ENCODE results near the gene SLCO1B3.
"Not testable (repeated sequence)": the region's sequence is repeated elsewhere in the genome, so short reads cannot be mapped to it uniquely, and the experiment has no call there.

SLCO1B3 gene, protein sequence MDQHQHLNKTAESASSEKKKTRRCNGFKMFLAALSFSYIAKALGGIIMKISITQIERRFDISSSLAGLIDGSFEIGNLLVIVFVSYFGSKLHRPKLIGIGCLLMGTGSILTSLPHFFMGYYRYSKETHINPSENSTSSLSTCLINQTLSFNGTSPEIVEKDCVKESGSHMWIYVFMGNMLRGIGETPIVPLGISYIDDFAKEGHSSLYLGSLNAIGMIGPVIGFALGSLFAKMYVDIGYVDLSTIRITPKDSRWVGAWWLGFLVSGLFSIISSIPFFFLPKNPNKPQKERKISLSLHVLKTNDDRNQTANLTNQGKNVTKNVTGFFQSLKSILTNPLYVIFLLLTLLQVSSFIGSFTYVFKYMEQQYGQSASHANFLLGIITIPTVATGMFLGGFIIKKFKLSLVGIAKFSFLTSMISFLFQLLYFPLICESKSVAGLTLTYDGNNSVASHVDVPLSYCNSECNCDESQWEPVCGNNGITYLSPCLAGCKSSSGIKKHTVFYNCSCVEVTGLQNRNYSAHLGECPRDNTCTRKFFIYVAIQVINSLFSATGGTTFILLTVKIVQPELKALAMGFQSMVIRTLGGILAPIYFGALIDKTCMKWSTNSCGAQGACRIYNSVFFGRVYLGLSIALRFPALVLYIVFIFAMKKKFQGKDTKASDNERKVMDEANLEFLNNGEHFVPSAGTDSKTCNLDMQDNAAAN

DNA sequence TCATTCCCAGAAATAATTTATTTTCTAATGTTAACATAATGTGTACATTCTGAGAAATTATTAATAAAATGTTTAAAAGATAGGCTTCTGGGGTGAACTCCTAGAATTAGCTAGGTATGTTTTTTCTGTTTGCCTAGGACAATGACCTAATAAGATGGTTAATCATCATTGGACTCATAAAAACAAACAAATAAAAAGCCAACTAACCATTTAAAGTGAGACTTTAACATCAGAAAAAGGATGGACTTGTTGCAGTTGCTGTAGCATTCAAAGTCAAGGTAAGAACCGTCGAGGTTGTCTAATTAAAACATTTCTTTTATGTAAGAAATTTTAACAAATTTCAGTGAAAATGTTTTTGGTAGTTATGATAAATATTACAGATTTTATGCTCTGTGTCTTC, at the start of gene SLCO1B3:
SLCO1B3 (plus strand) TSS at position 219 of the 400 bp plus-strand sequence. CDS start 5,034 bp downstream, outside the sequence.
- no peak for DNase-seq (ENCODE audit: low read depth)

DNA sequence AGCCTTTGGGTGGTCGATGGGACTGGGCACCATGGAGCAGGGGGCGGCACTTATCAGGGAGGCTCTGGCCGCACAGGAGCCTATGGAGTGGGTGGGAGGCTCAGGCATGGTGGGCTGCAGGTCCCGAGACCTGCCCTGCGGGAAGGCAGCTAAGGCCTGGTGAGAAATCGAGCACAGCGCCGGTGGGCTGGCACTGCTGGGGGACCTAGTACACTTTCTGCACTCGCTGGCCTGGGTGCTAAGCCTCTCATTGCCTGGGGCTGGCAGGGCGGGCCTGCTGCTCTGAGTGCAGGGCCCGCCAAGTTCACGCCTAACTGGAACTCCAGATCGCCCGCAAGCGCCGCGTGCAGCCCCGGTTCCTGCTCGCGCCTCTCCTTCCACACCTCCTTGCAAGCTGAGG, 33.1 kb upstream of the SLCO1B3 start:
- DNase-seq (ENCODE audit: low read depth): no peak

DNA sequence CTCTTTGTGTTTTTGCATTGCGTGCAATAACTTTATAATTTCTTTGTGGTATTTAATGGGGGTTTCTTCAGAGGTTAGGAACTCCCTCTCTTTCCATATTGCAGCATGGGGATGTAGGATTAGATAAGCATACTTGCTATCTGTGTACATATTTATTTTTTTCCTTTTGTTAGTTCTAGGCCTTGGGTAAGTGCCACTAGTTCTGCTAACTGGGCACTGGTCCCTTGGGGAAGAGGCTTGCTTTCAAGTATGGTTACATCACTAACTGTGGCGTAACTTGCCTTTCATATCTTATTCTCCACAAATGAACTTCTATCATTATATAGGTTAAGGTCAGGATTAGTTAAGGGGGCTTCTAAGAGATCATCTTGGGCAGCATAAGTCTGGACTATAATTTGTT, 31.5 kb upstream of the SLCO1B3 start:
- no peak for DNase-seq (ENCODE audit: low read depth)

DNA sequence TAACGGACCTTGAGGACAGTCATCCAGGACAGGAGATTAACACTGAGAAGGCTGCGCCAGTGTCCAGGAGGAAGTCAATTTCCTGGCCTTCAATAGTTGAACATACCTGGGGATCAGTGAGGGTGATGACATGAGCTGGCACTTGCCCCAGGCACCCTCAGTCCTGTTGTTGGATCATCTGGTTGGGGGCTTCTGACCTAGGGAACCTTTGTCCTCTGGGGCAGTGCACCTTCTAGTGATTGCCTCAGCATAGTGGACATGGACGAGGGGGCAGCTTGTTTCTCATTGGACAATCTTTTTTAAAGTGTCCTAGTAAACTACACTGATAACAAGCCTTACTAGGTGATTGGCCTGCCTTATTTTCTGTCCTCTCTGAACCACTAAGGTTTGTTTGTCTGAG, 30.5 kb upstream of the SLCO1B3 start:
- not testable (repeated sequence) for DNase-seq (ENCODE audit: low read depth)

DNA sequence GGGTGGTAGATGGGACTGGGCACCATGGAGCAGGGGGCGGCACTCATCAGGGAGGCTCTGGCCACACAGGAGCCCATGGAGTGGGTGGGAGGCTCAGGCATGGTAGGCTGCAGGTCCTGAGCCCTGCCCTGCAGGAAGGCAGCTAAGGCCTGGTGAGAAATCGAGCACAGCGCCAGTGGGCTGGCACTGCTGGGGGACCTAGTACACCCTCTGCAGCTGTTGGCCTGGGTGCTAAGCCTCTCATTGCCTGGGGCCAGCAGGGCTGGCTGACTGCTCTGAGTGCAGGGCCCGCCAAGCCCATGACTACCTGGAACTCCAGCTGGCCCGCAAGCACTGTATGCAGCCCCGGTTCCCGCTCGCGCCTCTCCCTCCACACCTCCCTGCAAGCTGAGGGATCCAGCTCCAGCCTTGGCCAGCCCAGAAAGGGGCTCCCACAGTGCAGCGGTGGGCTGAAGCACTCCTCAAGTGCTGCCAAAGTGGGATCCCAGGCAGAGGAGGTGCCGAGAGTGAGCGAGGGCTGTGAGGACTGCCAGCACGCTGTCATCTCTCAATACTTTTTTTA, 26.6 kb upstream of the SLCO1B3 start:
- not testable (repeated sequence) for DNase-seq (ENCODE audit: low read depth)

DNA sequence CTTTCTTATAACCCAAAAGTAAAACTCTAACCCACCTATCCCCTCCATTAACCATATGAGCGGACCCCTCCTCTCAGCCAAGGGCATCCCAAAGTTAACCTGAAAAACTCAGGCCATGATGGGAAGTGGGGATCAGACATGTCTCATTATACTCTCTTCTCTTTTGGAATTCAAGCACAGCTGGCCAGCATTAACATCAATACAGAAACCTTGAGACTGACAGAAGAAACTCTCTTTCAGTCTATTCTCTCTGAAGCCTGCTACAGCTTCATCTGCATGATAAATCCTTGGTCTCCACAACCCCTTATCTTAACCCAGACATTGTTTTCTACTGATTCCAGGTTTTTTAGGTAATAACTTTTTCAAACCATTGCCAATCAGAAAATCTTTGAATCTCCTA, 17.5 kb upstream of the SLCO1B3 start:
- DNase-seq (ENCODE audit: low read depth): no peak

DNA sequence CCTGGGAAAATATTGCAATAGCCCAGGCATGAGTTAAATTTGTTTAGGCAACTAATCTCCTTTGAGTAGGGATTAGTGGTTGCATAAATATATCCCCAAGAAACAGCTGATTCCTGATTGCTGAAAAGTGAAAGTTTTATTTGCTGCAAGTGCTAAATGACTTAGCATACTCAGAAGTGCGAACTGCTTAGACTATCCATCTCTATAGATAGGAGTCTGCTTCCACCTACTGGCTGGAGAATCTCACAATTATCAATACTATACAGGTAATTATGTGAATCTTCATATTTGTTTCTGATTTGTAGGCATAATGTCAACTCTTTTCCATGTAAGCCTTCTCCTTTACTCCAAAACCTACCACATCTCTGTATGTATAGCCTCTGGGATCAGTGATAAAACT, 12.0 kb upstream of the SLCO1B3 start:
- no peak for DNase-seq (ENCODE audit: low read depth)

DNA sequence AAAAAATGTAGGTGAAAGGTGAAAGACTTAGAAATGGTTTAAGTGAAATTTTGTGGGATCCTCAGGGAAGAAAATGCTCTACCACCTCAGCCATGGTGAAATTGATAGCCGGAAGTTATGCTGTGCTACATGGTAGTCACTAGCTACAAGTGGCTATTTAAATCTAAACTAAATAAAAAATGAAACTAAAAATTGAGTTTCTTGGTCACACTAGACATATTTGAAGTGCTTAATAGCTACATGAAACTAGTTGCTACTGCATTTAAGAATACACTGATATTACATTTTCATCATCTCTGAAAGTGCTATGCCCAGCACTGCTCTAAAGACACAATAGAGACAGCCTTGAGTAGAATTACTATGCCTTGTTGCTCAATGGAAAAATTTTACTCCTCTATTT, 10.3 kb upstream of the SLCO1B3 start:
- no peak for DNase-seq (ENCODE audit: low read depth)

DNA sequence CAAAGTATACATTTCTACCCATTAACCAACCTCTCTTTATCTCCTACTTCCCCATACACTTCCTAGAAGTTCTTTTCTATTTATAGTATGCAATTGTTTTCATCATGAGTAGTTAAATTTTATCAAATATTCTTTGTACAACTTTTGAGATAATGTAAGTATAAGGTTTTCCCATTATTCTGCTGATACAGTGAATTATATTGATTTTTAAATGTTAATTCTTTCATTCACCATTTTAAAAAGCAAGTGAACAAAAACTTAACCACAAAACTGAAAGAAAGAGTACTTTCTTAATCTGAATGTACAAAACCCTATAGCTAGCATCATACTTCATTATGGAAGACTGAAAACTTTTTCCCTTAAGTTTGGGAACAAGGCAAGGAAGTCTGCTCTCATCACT, 9.5 kb upstream of the SLCO1B3 start:
- no peak for DNase-seq (ENCODE audit: low read depth)

DNA sequence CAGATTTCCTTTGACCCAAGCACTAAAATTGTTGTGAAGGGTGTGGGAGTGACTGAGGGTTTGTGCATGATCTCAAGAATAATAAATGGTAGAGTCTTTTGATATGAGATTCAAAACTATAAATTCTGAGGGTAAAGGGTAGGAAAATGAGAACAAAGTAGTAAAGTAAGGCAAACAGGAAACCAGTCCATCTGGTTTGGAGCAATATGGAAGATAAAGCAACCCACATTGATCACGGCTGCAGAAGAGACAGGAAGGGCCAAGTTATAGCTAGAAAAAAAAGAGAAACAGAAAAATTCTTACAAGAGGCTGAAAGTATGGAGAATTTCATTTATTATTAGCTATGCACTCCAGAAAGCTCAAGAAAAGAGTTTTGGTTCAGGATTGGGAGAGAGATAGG, 4.6 kb upstream of the SLCO1B3 start:
- no peak for DNase-seq (ENCODE audit: low read depth)

DNA sequence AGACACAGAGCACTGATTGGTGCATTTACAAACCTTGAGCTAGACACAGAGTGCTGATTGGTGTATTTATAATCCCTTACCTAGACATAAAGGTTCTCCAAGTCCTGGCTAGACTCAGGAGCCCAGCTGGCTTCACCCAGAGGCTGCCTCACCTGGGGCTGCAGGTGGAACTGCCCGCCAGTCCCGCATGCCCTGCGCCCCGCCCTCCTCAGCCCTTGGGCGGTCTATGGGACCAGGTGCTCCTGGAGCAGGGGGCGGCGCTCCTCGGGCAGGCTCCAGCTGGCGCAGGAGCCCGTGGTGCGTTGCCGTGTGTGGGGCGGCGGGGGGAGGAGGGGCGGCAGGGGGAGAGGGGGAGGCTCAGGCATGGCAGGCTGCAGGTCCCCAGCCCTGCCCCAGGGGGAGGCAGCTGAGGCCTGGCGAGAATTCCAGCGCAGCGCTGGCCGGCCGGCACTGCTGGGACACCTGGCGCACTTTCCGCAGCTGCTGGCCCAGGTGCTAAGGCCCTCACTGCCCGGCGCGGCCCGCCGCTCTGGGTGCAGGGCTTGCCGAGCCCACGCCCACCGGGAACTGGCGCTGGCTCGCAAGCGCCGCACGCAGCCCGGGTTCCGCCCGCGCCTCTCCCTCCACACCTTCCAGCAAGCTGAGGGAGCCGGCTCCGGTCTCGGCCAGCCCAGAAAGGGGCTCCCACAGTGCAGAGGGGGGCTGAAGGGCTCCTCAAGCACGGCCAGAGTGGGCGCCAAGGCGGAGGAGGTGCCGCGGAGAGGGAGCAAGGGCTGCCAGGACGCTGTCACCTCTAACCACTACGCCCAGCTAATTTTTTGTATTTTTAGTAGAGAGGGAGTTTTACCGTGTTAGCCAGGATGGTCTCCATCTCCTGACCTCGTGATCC, 3.1 kb upstream of the SLCO1B3 start:
- no peak for DNase-seq (ENCODE audit: low read depth)

DNA sequence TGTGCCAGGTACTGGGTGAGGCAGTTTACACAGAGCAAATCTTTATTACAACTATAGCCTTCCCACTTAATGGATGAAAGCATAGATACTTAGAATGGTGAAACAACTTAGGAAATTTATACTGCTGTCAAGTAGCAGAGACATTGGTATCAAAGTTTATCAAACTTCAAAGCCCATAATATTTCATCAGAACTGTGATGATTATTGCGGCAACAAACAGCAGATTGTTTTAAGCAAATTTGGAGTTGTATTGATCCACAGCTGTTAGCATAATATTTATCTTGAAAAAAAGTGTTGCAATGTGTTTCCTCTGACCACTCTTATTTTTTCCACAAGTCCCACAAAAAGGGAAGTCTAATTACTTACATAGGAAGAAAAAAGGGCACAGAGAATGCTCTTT, 2.0 kb upstream of the SLCO1B3 start:
- no peak for DNase-seq (ENCODE audit: low read depth)

DNA sequence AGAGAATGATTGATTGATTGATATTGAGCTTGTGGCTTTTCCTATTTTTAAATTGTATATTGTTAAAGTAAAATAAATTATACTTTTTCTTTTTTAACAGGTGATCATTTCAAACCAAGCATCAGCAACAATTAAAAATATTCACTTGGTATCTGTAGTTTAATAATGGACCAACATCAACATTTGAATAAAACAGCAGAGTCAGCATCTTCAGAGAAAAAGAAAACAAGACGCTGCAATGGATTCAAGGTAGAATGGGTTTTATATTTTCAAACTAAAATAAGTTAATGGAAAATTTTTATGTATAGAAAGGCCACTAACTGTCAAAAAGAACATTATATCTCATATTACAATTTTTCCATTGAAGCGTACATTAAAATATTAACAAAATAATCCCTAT, 5.1 kb downstream of the SLCO1B3 start:
- DNase-seq (ENCODE audit: low read depth): no peak

DNA sequence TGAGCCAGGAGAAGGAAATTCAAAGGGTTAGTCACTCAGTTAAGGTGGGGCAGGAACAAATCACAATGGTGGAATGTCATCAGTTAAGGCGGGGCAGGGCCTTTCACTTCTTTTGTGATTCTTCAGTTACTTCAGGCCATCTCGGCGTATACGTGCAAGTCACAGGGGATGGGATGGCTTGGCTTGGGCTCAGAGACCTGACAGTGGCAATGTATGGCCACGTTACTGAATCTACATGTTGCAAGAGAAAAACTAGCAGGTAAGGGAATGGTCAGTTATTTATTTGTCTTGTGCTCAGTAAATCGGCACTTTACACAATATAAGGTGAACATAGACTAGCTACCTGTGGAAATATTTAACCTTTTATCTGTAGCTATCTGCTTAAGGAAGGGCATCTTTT, 11.9 kb downstream of the SLCO1B3 start:
- DNase-seq (ENCODE audit: low read depth): no peak

DNA sequence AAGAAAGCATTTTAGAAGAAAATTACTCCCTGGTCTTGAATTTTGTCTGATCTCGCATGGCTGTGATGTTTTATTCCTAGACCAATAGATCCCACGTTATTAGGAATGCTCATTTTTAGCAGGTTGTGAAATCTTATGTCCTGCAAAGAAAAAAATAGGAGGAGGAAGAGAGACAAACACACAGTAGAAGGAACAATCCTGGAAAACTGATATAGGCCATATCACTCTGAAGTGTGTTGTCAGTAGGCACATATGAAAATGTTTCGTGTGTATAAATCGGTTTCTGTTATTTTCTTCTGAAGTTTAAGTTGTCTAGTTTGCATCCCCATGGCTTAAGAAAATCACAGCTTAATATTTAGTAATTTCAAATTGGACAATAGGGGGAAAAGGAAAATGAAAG, 12.4 kb downstream of the SLCO1B3 start:
- no peak for DNase-seq (ENCODE audit: low read depth)

DNA sequence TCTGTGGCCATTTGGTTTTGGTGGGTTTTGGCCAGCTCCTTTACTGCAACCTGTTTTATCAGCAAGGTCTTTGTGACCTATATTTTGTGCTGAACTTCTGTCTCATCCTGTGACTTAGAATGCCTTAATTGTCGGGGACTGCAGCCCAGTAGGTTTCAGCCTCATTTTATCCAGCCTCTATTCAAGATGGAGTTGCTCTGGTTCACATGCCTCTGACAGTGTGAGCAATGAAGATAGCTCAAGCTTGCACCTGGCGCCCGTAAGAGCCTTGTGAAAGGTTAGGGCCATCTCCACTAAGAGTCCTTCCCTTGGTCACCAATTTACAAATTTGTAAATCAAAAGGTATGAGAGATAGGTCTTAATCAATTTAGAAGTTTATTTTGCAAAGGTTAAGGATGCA, 19.4 kb downstream of the SLCO1B3 start:
- no peak for DNase-seq (ENCODE audit: low read depth)

DNA sequence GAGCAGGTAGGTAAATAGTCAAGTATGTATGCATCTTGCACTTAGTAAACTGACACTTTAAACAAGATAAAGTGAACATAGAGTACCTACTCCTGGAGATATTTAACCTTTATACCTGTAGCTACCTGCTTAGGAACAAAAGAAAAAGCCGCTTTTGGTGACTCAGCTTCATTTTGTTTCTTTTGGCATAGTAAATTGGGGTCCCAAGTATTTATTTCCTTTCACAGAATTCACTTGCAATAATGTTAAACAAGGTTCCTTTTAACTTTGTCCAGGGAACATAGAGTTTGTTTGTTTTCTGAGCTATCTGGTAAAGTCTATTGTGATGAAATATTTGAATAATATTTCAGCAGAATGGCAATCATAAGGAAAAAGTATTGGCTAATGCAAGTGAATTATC, 20.0 kb downstream of the SLCO1B3 start:
- DNase-seq (ENCODE audit: low read depth): no peak

DNA sequence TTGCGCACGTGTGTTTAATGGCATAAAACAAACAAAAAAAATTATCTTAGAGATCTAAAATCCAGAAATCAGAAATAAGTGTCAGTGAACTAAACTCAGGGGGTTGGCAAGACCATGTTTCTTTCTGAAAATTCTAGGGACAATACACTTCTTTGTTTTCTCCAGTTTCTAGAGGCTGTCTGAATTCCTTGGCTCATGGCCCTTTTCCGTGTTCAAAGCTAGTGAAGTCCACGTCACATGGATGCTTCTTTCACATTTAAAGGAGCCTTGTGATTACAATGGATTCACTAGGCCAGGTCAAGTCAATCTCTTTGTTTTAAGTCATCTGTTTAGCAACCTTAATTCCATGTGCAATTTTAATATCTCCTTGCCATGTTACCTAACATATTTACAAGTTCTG, 22.4 kb downstream of the SLCO1B3 start:
- no peak for DNase-seq (ENCODE audit: low read depth)

DNA sequence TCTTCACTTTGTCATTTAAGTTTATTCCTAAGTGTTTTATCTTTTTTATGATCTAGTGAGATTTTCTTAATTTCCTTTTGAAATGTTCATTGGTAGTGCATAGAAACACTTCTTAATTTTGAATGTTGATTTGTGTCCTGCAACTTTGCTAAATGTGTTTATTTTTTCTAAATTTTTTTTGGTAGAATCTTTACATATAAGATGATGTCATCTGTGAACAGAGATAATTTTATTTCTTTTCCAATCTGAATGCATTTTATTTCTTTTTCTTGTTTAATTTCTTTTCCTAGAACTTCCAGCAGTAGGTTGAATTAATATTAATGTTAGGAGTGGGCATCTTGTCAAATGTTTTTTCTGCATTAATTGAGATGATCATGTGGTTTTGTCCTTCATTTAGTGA, 42.1 kb downstream of the SLCO1B3 start:
- no peak for DNase-seq (ENCODE audit: low read depth)

DNA sequence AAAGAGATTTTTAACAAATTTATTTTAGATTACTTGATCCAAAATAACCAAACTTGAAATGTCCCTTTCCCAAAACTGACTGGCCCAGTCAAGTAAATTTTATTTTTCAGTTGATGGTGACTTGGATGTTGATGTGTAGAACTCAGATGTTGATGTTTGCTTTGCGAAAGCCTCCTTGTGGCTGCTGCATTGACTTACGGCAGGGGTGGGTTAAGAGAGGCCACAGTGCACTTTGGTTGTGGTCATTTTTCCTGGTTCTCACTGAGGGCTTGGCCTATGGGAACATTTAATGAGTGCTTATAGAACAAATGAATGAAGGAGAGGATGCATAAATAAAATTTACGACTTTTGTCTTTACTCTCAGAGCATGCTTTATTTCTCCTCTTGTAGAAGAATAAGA, 52.6 kb downstream of the SLCO1B3 start:
- DNase-seq (ENCODE audit: low read depth): no peak

DNA sequence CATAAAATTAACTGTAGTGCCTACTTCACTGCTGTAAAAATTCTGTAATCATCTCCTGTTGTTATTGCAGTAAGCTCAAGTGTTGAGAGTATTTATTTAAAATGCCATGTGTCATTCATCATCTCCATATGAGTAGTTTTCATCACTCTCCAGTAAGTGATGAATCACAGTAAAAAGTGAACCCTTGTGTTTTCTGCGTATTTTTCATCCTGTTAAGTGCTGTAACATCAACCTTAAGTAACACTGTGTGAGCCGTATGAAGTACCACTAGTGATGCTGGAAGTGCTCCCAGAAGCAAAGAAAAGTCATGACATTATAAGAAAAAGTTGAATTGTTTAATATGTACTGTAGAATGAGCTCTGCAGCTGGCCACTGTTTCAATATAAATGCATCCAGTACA, 55.4 kb downstream of the SLCO1B3 start:
- DNase-seq (ENCODE audit: low read depth): no peak

DNA sequence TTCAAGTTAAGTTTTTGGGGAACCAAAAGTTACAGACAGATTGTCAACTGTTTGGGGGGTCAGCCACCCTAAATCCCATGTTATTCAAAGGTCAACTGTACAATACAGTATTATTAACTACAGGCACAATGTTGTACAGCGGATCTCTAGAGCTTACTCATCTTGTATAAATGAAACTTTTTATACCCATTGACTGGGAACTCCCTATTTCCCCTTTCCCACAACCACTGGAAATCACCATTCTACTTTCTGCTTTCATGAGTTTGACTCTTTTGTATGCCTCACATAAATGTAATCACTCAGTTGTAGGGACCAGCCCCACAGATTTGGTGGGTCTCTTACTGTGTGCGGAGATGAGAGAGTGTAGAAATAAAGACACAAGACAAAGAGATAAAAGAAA, 57.8 kb downstream of the SLCO1B3 start:
- no peak for DNase-seq (ENCODE audit: low read depth)

All from stimulated activated CD8-positive, alpha-beta memory T cell treated with anti-CD3 and anti-CD28 coated beads, Interleukin-7, amount 100 ng/mL, for 24 hours (primary cell).